HL-60 (cell line): Measurements from ENCODE around the gene SLC24A1.

ENCODE experiments used
- POLR2AphosphoS5 ChIP-seq: IDR thresholded peaks from 2 replicates; pipeline ENCODE4 v1.6.1; 2012; ENCODE audit warnings: low read depth
- SPI1 ChIP-seq: IDR thresholded peaks from 2 replicates; pipeline ENCODE4 v1.6.1; 2012; ENCODE audit warnings: low read depth, mild to moderate bottlenecking, borderline replicate concordance
- TF ChIP-seq, protein P1 (sequence below): IDR thresholded peaks from one replicate; pipeline ENCODE4 v1.5.1; 2011; ENCODE audit warnings: low read length, control low read depth, inconsistent platforms; ENCODE audit not compliant: insufficient read depth

DNA sequence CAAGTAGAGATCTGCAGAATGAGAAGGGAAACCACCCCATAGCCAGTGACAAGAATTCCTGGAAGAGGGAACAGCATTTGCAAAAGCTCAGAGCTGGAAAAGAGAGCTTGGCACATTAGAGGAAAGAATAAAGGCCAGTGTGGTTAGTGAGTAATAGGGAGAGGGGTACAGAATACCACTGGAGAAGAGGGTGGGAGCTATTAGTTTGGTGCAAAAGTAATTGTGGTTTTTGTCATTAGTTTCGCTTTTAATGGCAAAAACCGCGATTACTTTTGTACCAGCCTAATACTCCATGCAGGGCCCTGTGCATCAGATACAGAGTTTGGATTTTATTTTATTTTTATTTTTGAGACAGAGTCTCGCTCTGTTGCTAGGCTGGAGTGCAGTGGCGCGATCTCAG lies 9.8 kb downstream of the SLC24A1 start:
- TF ChIP-seq, protein P1, sequence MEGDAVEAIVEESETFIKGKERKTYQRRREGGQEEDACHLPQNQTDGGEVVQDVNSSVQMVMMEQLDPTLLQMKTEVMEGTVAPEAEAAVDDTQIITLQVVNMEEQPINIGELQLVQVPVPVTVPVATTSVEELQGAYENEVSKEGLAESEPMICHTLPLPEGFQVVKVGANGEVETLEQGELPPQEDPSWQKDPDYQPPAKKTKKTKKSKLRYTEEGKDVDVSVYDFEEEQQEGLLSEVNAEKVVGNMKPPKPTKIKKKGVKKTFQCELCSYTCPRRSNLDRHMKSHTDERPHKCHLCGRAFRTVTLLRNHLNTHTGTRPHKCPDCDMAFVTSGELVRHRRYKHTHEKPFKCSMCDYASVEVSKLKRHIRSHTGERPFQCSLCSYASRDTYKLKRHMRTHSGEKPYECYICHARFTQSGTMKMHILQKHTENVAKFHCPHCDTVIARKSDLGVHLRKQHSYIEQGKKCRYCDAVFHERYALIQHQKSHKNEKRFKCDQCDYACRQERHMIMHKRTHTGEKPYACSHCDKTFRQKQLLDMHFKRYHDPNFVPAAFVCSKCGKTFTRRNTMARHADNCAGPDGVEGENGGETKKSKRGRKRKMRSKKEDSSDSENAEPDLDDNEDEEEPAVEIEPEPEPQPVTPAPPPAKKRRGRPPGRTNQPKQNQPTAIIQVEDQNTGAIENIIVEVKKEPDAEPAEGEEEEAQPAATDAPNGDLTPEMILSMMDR = no peak
- no peak for TF ChIP-seq POLR2AphosphoS5
- no peak for TF ChIP-seq SPI1
